Measurements from ENCODE around the gene MED27.

The MED27 gene

GRCh38 chr9:131963072-131964030 is 116.3 kb downstream of the MED27 start:
- Histone ChIP-seq H3K36me3 (ENCODE audit: insufficient read depth, low read length) (0 out of 2 replicates have a peak, but pooled peaks cover 6% of the 10 kb centered on the region), H3K9me2 (replicated peaks; ENCODE audit: low read depth, low read length) (no peaks in the 10 kb centered on the region), H3K4me1 (ENCODE audit: insufficient read depth, low read length, poor library complexity, severe bottlenecking) (no peaks in the 10 kb centered on the region), H2AFZ (ENCODE audit: low read length) (no peak overlapping the region), H3K27me3 (ENCODE audit: insufficient read depth, low read length, poor library complexity, severe bottlenecking) (no peaks in the 10 kb centered on the region), H3F3A (ENCODE audit: low read depth) (no peaks in the 10 kb centered on the region), H3K79me2 (ENCODE audit: insufficient read depth, low read length) (no peaks in the 10 kb centered on the region), H4K20me1 (ENCODE audit: insufficient read depth, low read length, poor library complexity, severe bottlenecking) (no peaks in the 10 kb centered on the region), H3K9me3 (ENCODE audit: insufficient read depth, low read depth, low read length) (no peaks in the 10 kb centered on the region), H3K4me3 (ENCODE audit: low read length, poor library complexity, severe bottlenecking) (no peak overlapping the region), H3K4me2 (ENCODE audit: low read depth, low read length, poor library complexity, severe bottlenecking) (no peak overlapping the region), H3K9ac (ENCODE audit: low read depth, low read length, poor library complexity, severe bottlenecking) (no peak overlapping the region)
- TF ChIP-seq EZH2phosphoT487 (IDR thresholded peaks at IDR 0.05; ENCODE audit: borderline replicate concordance) (no peak), CTCF (conservative IDR thresholded peaks at IDR 0.05; ENCODE audit: low read length) (no peak)

- Histone ChIP-seq H3K27me3 (ENCODE audit: insufficient read depth, low read length, poor library complexity, severe bottlenecking) (no peaks in the 10 kb centered on the region), H3K4me3 (ENCODE audit: low read length, poor library complexity, severe bottlenecking) (no peak overlapping the region), H4K20me1 (ENCODE audit: insufficient read depth, low read length, poor library complexity, severe bottlenecking) (no peaks in the 10 kb centered on the region), H2AFZ (ENCODE audit: low read length) (no peak overlapping the region), H3K9me3 (ENCODE audit: insufficient read depth, low read depth, low read length) (no peaks in the 10 kb centered on the region), H3K79me2 (ENCODE audit: insufficient read depth, low read length) (no peaks in the 10 kb centered on the region), H3K9ac (ENCODE audit: low read depth, low read length, poor library complexity, severe bottlenecking) (no peak overlapping the region), H3K9me2 (replicated peaks; ENCODE audit: low read depth, low read length) (no peaks in the 10 kb centered on the region), H3K4me2 (ENCODE audit: low read depth, low read length, poor library complexity, severe bottlenecking) (no peak overlapping the region), H3K36me3 (ENCODE audit: insufficient read depth, low read length) (0 out of 2 replicates have a peak, but pooled peaks cover 6% of the 10 kb centered on the region), H3K4me1 (ENCODE audit: insufficient read depth, low read length, poor library complexity, severe bottlenecking) (no peaks in the 10 kb centered on the region), H3F3A (ENCODE audit: low read depth) (no peaks in the 10 kb centered on the region)
- TF ChIP-seq CTCF (conservative IDR thresholded peaks at IDR 0.05; ENCODE audit: low read length), result no peak
- TF ChIP-seq EZH2phosphoT487 (IDR thresholded peaks at IDR 0.05; ENCODE audit: borderline replicate concordance), result no peak
These were observed 118.2 kb downstream of the MED27 start for GRCh38 chr9:131961496-131961880.

GRCh38 chr9:131960851-131961495 is 118.7 kb downstream of the MED27 start:
- no peak overlapping the region for H3K4me2 ChIP-seq (ENCODE audit: low read depth, low read length, poor library complexity, severe bottlenecking)
- H3K9me3 ChIP-seq (ENCODE audit: insufficient read depth, low read depth, low read length), result no peaks in the 10 kb centered on the region
- H3K36me3 ChIP-seq (ENCODE audit: insufficient read depth, low read length), result 0 out of 2 replicates have a peak, but pooled peaks cover 6% of the 10 kb centered on the region
- H2AFZ ChIP-seq (ENCODE audit: low read length), result no peak overlapping the region
- H3K4me3 ChIP-seq (ENCODE audit: low read length, poor library complexity, severe bottlenecking), result no peak overlapping the region
- H3K9me2 ChIP-seq (replicated peaks; ENCODE audit: low read depth, low read length), result no peaks in the 10 kb centered on the region
- no peak for TF ChIP-seq EZH2phosphoT487 (IDR thresholded peaks at IDR 0.05; ENCODE audit: borderline replicate concordance)
- TF ChIP-seq CTCF (conservative IDR thresholded peaks at IDR 0.05; ENCODE audit: low read length), result no peak
- no peaks in the 10 kb centered on the region for H3K27me3 ChIP-seq (ENCODE audit: insufficient read depth, low read length, poor library complexity, severe bottlenecking)
- H4K20me1 ChIP-seq (ENCODE audit: insufficient read depth, low read length, poor library complexity, severe bottlenecking), result no peaks in the 10 kb centered on the region
- no peaks in the 10 kb centered on the region for H3K79me2 ChIP-seq (ENCODE audit: insufficient read depth, low read length)
- H3K4me1 ChIP-seq (ENCODE audit: insufficient read depth, low read length, poor library complexity, severe bottlenecking), result no peaks in the 10 kb centered on the region
- H3K9ac ChIP-seq (ENCODE audit: low read depth, low read length, poor library complexity, severe bottlenecking), result no peak overlapping the region
- H3F3A ChIP-seq (ENCODE audit: low read depth), result no peaks in the 10 kb centered on the region
